ENCODE measurements around the gene SPAG9.
"Not testable (repeated sequence)": the region's sequence is repeated elsewhere in the genome, so short reads cannot be mapped to it uniquely, and the experiment has no call there.

The SPAG9 gene

DNA sequence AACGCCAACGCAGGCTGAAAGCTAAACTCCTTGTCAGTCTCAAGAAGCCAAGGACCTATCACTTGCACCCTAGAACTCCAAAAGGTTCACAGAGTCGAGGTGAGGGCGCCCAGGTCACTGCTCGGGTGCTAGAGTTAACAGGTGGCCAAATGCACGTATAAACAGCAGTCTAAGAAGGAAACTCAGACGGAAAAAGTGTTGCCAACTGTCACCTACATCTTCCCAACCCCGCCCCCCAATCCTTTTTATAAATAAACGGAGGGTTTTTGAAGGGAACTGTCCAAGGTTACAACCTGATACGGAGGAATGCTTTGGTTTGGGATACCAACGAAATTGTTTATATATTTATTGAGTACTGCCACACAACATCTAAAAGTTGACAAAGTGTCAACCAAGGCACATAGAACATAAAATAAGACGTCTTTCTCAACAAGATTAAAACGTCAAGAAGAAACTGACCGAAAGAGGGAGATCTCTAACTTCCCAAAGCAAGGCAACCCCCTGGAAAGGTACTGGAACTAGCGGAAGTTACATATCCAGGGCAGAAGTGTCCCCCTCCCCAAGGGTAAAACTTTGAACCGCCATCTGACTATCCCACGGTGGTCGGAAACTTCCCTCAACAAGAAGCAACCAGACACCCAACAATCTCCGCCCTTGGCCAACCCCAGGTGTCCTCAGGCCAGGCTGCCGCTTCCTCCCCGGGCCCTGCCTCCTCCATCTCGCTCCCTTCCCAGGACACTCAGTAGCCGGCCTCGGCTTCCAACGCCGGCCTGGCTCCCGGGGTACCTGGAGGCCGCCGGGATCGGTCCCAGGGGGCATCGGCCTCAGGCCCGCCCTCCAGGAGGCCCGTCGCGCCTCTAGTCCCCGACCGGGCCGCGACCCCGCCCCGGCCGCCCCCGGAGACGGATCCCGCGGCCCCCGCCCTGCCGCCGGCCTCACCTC is 982 bp downstream of the SPAG9 start:
- H3K4me3 ChIP-seq (ENCODE audit: low read depth, low read length): peak overlapping the region; percentile 75
- no peak for DNase-seq (ENCODE audit: low read depth)
- TF ChIP-seq, protein P1, sequence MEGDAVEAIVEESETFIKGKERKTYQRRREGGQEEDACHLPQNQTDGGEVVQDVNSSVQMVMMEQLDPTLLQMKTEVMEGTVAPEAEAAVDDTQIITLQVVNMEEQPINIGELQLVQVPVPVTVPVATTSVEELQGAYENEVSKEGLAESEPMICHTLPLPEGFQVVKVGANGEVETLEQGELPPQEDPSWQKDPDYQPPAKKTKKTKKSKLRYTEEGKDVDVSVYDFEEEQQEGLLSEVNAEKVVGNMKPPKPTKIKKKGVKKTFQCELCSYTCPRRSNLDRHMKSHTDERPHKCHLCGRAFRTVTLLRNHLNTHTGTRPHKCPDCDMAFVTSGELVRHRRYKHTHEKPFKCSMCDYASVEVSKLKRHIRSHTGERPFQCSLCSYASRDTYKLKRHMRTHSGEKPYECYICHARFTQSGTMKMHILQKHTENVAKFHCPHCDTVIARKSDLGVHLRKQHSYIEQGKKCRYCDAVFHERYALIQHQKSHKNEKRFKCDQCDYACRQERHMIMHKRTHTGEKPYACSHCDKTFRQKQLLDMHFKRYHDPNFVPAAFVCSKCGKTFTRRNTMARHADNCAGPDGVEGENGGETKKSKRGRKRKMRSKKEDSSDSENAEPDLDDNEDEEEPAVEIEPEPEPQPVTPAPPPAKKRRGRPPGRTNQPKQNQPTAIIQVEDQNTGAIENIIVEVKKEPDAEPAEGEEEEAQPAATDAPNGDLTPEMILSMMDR (IDR thresholded peaks at IDR 0.05; ENCODE audit: low read depth, low read length, missing control alignments): peak; percentile 2

DNA sequence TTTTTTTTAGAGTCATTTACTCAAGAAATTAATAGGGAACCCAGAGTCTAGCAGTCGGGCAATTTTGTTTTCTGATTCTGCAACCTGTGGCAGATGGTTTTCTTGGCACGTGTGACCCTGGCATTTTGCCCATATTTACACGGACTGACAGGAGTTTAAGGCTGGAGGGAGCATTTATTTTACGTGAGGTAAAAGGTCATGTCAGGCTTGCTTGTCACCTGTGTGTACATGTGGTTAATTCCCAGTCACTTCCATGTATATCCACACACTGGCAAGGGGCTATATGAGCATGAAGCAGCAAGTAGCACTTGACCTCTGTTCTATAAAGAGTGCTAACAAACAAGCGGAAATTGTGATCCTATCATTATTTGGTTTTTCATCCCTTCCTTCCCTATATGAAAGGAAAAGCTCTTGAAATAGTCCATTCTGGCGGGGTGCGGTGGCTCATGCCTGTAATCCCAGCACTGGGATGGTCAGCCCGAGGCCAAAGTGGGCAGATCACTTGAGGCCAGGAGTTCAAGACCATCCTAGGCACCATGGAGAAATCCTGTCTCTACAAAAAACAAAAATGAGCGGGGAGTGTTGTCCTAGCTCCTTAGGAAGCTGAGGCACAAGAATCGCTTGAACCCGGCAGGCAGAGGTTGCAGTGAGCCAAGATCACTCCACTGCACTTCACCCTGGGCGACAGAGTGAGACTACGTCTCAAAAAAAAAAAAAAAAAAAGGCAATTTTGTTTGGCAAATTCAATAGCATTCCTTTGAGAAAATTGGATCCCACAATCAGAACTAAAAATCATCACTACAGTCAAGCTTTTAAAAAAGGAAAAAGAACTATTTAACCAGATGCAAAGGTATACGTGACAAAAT is 2.1 kb downstream of the SPAG9 start:
- no peak for DNase-seq (ENCODE audit: low read depth)
- TF ChIP-seq, protein P1 (IDR thresholded peaks at IDR 0.05; ENCODE audit: low read depth, low read length, missing control alignments): no peak
- H3K4me3 ChIP-seq (ENCODE audit: low read depth, low read length): peak overlapping the region; percentile 75

DNA sequence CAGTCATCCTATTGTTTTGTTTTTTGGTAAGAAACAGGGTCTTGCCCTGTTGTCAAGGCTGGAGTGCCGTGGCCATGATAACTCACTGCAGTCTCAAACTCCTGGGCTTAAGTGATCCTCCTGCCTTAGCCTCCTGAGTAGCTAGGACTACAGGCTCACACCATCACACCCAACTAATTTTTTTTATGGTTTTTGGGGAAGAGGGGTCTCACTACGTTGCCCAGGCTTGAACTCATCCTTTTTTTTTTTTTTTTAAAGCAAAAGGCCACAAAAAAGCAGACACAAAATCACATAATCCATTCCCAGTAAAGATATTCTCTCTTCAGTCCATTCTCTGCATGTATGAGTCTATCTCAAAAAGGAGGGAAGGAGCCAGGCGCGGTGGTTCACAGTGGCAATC is 5.5 kb downstream of the SPAG9 start:
- DNase-seq (ENCODE audit: low read depth): no peak
- TF ChIP-seq, protein P1 (IDR thresholded peaks at IDR 0.05; ENCODE audit: low read depth, low read length, missing control alignments): no peak
- no peak overlapping the region for H3K4me3 ChIP-seq (ENCODE audit: low read depth, low read length)

DNA sequence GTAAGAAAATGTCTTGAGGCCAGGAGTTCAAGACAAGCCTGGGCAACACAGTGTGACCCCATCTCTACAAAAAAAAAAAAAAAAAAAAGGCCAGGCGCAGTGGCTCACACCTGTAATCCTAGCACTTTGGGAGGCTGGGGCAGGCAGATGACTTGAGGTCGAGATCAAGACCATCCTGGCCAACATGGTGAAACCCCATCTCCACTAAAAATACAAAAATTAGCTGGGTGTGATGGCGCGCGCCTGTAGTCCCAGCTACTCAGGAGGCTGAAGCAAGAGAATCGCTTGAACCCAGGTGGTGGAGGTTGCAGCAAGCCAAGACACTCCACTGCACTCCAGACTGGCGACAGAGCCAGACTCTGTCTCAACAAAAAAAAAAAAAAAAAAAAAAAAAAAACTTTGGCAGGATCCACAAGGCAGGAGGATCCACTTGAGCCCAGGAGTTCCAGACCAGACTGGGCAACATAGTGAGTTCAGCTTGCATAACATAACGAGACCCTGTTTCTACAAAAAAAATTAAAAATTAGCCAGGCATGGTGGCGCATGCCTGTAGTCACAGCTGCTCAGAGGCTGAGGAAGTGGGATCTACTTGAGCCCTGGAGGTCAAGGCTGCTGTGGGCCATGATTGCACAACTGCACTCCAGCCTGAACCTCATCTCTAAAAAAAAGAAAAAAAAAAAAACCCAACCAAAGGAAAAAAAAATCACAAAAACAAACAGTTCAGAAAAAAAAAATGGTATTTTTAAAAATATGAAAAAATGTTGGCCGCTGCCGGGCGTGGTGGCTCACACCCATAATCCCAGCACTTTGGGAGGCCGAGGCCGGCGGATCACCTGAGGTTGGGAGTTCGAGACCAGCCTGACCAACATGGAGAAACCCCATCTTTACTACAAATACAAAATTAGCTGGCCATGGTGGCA is 8.1 kb downstream of the SPAG9 start:
- not testable (repeated sequence) for H3K4me3 ChIP-seq (ENCODE audit: low read depth, low read length); DNase-seq (ENCODE audit: low read depth)

DNA sequence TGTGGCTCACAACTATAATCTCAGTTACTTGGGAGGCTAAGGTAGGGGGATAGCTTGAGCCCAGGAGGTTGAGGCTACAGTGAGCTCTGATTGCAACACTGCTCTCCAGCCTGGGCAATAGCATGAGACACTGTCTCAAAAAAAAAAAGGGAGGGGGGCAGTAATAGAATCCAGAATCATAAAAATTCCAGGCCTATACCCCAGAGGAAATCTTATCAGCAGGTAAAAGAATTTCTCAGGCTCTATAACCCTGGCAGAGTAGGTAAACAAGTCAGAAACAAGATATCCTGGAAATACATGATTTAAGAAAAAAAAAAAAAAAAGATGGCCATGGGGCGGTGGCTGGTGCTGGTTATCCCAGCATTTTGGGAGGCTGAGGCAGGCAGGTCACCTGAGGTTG is 12.9 kb downstream of the SPAG9 start:
- TF ChIP-seq, protein P1 (IDR thresholded peaks at IDR 0.05; ENCODE audit: low read depth, low read length, missing control alignments): no peak
- no peak for DNase-seq (ENCODE audit: low read depth)
- no peak overlapping the region for H3K4me3 ChIP-seq (ENCODE audit: low read depth, low read length)

DNA sequence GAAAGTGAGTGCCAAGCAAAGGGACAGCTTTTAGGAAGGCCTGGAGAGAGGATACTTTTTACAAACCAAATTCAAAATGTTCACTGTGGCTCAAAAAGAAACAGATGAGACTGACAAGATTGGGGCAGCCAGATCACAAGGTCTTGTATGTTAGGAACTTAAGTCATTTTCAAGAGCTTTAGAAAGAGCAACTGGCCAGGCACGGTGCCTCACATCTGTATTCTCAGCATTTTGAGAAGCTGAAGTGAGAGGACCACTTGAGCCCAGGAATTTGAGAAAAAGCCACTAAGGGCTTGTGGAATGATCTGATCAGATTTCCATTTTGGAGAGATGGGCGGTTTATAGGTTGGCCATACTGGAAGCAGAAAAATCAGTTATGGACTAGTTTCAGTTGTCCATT is 17.2 kb downstream of the SPAG9 start:
- TF ChIP-seq, protein P1 (IDR thresholded peaks at IDR 0.05; ENCODE audit: low read depth, low read length, missing control alignments): no peak
- H3K4me3 ChIP-seq (ENCODE audit: low read depth, low read length): no peak overlapping the region
- no peak for DNase-seq (ENCODE audit: low read depth)

Measured in GM12864 (cell line).